ENCODE measurements around the gene WNT11.

The WNT11 gene

DNA sequence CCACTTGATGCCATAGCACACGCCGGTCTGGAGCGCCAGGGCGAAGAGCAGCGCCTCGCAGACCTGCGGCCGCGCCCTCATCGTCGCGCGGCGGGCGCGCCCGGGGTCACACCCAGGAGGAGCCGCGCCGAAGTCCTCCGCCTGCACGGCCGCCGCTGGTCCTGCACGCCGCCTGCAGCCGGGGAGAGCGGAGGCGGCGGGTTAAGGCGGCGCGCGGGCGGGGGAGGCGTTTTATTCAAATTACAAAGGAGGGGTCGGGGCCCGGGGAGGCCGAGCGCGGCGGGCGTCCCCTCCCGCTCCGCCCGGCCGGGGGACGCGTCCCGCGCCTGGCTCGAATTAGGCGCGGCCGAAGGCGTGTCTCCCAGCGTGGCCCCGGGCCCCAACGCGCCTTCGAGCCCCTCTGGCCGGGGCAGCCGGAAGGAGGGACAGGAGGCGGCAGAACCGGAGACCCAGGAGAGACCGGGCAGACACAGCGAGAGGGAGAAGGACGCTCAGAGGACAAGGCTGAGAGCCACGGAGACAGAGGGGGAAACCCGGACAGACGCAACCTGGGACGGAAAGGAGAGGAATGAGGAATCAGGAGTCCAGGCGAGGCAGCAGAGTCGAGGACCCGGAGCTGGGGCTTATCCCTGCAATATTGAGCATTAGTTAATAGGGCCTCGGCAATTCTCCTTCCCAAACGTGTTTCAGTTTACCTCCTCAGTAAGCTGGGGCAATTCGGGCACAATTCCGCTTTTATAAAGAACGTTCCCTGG, at the start of gene WNT11:
TSS of gene WNT11 (minus strand) at position 176 of the 755 bp plus-strand sequence. CDS start at position 81, 95 bp downstream.
- DNase-seq (ENCODE audit: low read depth in 2 of 2) = no peak

DNA sequence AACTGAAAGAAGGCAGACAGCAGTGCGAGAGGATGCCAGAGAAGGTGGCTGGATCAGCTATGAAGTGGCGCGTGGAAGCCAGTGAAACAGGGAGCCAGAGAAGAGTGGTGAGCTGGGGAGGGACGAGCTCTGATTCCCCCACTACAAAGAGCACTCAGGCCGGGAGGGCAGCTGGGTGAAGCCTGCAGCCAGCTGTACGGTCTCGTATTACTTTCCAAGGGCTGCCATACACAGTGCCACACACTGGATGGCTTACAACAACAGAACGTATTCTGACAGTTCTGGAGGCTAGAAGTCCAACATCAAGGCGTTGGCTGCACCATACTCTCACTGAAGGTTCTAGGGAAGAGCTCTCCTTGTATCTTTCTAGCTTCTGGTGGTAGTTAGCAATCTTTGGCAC, 47.1 kb upstream of the WNT11 start:
- DNase-seq (ENCODE audit: low read depth in 2 of 2) = no peak

DNA sequence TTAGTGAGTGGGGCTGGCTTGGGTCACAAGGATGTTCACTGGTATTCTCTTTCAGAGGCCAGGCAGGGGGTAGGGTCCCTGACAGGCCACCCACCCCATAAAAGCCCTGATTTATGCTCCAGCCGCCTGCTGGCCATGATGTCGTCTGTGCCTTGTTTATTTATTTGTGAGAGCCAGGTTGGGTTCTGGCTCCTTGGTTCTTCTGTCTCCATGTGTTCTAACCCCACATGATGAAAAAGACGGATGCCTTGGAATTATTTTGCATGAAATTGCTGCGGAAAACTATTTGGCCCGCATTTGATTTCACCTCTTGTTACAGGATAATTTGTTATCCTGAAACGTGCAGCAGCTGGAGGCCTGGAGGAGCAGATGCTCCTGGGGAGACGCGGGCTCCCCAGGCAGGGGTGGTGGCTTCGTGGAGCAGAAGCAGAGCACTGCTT, 46.3 kb upstream of the WNT11 start:
- DNase-seq (ENCODE audit: low read depth in 2 of 2) = no peak

DNA sequence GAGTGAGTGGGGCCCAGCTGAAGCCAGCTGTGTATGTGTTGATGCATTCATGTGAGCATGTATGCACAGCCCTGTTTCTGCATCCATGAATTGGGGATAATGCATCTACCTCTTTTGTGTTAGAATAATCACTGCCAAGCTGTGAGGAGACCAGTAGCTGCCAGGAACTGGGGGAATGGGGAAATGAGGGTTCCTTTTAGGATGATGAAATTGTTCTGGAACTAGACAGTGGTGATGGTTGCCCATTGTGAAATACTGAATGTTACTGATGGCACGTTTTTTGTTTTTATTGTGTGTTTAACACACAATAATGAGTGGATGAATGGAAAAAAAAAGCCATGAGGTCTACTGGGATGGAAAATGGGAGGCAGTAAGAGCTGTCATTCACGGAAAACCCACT, 45.3 kb upstream of the WNT11 start:
- no peak for DNase-seq (ENCODE audit: low read depth in 2 of 2)

DNA sequence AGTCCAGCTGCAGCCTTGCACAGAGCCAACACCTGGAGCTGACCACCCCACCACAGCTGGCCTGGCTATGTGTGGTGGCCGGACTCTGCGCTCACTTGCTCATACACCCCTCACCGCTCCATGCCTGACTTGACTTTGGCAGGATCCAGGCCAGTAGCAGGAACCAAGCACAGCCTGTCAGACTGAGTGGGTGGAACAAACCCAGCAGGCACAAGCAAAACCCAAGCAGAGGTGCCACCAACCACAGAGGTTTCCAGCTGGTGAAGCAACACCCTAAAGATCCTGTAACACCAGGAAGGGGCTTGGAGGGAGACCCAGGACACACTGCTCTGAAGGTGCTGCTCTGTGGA, 44.9 kb upstream of the WNT11 start:
- no peak for DNase-seq (ENCODE audit: low read depth in 2 of 2)

DNA sequence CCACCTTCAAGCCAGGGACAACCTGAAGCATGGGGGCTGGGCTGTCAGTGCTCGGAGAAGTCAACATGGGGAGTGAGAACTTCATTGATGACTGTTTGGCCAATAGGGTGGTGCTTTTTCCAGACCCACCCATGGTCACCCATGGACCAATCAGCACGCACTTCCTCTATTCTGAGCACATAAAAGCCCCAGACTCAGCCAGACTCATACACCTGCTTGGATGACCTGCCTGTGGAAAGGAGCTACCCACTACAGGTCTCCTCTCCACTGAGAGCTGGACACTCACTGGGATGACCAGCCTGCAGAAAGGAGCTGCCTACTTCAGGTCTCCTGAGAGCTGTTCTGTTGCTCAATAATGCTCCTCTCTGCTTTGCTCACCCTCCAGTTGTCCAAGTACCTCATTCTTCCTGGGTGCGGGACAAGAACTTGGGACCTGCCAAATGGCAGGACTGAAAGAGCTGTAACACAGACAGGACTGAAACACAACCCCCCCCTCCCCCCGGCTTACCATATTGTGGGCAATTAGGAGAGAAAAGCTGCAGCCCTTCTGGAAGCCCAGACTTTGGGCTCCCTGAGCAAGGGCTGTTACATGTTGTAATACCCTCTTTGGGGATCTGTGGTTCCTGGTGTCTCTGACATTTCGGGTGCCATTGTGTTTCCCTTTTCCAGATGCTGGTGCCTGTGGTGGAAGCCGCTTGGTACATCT, 44.4 kb upstream of the WNT11 start:
- no peak for DNase-seq (ENCODE audit: low read depth in 2 of 2)

DNA sequence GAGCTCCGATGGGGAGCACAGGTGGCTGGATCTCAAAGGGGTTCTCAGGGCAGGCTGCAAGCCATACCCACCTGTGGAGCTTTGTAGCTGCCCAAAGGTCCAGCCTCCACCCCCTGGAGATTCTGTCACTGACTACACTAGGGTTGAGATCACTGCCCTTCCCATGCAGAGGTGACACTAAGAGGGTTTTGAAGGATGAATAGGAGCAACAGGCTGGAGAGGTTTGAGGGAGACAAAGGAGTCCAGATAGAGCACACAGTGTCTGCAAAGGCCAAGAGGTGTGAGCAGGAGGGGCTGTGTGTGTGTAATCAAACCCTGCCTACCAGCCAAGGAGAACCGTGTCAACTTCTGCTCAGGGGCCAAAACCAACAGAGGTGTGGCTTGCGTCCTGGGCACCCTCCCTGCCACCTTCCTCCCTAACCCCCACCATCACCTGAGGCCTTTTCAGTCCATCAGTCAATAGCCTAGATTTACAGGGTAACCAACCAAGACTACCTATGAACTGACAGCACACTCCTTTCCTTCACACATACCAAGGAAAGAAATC, 43.0 kb upstream of the WNT11 start:
- DNase-seq (ENCODE audit: low read depth in 2 of 2) = no peak

DNA sequence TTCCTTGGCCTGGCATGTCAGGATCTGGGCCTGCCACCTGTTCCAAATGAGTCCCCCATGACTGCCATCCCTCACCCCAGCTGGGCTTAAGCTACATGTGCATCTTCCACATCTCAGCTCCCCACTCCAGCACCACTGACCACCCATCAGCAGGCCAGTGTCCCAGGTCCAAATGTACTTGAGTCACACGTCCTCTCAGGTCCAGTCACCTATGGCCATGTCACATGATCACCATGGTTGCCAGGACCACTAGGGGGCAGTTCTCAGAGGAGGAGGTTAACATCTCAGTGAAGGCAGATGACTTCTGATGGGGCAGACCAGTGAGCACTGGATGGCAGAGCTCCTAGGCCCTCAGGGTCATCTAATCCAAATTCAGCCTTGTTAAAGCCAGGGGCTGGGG, 41.9 kb upstream of the WNT11 start:
- no peak for DNase-seq (ENCODE audit: low read depth in 2 of 2)

DNA sequence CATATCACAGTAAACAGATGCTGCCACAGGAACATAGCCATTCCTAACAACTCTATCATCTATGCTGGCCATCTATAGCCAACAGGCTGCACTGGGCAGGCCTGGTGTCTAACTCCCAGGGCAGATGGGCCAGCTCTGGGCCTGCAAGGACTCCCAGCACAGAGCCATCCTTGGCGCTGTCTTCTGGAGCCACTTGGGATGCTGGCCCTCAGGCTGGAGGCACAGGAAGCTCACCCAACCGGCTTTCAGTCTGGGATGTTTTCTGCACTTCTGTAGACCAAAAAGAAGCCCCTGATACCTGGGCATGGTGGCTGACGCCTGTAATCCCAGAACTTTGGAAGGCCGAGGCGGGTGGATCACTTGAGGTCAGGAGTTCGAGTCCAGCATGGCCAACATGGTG, 40.8 kb upstream of the WNT11 start:
- DNase-seq (ENCODE audit: low read depth in 2 of 2) = no peak

DNA sequence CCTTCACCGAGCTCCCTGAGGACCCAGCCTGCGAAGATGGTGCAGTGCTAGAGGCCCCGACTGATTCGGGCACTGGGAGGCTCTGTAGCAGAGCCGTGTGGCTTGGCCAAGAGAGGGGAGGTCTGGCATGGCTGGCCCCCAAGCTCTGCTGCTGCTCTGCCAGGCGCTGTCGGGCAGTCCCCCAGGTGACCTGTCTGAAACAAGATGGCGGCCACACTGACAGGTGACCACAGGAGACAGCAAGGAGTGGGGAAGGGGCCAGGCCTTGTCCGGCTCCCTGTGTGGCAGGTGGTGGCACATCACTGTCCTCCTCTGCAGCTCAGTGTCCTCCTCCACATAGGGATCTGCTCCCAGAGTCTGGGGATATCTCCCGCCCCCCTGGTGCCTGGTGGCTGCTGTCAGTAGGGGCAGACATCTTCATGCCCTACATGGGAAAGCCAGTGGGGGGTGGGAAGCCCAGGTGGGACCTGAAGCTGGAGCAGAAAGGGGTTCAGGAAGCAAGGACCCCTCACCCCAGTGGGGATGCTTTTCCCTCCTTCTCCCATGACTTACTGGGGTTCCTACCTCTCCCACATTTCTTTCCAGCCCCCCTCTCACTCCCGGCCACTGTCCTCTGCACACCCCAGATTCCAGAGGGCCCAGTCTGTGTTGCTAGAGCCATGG, 40.1 kb upstream of the WNT11 start:
- no peak for DNase-seq (ENCODE audit: low read depth in 2 of 2)

DNA sequence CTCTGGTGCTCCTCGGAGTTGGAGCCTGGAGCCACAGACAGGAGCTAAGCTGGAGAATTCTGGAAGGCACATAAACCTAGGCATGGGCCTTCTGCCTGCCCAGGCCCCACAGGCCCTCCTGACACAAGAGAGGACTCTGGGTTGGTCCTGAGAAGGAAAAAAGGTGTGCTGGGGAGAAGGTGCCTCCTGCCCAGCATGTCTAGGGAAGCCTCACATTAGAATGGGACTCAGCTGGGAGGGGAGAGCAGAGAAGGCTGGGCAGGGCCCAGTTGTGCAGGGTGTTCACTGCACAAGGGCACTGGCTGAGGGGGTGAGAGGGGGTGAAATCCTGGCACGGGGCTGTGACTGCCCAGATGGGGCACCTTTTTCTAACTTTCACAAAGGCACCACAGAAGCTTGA, 39.4 kb upstream of the WNT11 start:
- no peak for DNase-seq (ENCODE audit: low read depth in 2 of 2)

DNA sequence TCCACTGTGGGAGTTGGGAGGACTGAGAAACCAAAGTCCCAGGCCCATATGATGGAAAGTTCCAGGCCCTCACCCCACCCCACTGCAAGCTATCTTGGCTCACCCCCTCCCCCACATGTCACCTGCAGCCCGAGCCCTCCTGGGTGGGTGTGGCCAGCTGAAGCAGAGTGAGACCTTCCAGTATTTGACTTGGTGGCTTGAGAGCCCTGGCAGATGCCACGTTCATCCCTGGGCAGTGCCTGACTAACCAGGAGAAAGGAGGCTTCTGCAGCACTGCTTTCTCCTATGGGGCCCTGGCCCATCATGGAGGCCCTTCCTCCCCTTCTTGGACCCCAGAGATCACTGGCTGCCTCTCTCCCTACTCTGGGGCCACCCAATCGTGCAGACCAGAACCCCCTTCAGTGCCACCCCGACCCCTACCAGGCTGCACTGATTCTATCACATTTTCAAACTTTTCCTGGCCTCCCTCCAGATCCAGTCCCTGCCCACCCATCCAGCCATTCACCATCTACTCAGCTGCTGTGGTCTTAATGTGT, 38.1 kb upstream of the WNT11 start:
- DNase-seq (ENCODE audit: low read depth in 2 of 2) = no peak

DNA sequence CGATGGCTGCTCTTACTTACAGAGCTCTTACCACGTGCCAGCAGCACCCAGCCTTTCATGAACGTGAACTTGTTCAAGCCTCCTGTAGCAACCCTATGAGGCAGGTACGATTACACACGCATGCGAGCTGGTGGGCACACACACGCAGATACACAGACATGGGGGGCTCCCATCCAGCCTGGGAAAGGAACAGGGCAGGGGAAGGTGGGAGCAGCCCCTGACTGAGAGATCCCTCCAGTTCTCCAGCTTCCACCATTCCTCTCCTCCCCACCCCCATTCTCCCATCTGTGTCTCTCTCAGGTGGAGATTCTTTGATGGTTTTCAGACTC, 37.6 kb upstream of the WNT11 start:
- DNase-seq (ENCODE audit: low read depth in 2 of 2) = no peak

DNA sequence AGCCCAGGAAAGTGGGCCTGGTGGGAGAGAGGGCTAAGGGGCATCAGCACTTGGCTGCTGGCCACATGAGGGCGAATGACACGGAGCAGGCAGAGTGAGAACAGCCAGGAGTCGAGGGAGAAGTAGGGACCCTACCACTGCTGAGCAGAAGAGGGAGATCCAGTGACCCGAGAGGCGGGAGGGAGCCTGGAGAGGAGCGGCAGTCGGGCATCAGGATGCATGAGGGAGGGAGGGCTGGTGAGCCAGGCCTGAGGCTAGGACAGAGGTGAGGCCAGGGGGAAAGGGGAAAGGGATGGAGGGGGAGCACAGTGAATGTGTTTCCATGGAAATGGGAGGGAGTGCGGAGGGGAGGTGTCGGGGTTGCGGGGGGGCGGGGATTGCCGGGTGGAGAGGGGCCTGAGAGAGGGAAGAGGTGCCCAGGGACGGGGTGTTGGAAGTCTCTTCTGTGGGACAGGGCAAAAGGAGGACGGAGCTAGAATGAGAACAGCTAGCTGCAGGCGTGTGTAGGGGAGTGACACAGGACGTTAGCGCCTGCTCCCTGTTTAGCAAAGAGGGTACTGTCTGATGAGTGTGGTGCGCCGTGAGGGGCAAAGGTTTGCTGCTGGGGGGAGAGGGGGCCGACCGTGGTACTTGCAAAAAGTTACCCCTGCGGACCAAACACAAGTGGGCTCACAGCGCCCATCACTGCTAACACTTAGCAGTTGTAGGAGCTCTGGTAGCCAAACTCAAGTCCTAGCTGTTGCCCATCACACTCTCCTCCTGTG, 37.1 kb upstream of the WNT11 start:
- DNase-seq (ENCODE audit: low read depth in 2 of 2) = no peak

DNA sequence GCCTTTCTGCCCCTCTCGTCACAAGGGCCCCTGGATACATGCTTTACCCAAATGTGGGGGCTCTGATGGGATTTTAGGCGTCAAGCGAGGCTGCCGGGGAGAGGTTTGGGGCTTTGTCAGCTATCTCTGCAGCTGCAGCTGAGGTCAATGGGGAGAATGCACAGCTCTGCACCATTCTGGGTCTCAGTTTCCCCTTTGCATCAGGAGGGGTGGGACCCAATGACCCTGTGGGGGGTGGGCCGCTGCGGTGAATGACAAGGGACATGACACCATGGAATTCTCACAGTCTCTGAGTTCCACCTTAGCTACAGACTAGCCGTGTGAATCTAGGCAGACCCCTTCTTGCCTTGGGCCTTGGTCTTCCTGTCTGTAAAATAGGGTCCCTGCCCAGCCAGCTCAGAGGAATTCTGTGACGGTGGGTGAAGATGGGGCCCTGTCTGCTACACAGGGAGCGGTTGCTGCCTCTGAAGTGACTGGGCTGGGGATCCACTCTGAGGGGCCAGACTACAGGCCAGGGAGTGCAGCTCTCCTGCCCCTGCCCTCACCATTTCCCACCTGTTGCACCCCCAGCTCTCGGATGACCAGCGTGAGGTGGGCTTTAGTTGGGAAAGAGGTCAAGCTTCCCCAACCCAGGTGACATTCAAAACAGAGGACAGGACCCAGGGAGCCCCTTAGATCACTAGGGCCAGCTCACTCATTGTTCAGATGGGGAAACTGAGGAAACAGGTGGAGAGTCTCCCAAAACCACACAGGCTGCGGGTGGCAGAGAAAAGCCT, 35.9 kb upstream of the WNT11 start:
- no peak for DNase-seq (ENCODE audit: low read depth in 2 of 2)

DNA sequence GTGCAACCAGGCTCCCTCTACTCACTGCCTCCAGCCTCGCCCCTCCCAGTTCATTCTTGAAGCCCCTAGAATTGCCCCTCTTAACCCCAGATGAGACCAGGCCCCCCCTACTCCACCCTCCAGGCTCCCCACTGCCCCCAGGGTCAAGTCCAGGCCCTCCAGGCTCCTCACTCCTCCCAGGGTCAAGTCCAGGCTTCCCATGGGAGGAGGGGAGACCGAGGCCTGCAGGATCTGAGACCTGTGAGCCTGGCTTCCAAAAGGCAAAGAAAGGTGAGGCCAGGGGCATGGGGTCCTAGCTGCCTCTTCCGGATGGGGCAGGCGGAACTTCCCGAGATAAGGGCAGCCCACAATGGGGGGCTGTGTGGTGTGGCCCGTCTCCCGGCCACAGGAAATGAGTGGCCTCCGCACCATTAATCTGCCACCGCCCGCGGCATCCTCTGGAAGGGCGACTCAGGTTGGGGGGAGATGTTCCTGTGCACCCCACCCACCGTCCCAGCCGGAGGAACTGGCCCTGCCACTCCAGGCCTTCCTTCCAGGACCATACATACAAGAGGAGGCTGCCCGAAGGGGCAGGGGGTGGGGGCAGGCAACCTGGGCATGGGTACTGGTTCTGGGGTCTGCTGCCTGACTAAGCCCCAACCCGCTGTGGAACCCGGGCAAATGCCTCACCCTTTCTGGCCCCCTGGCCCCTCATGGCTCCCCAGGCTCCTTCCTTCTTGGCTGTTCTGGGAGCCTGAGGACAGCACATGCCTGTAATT, 35.1 kb upstream of the WNT11 start:
- no peak for DNase-seq (ENCODE audit: low read depth in 2 of 2)

DNA sequence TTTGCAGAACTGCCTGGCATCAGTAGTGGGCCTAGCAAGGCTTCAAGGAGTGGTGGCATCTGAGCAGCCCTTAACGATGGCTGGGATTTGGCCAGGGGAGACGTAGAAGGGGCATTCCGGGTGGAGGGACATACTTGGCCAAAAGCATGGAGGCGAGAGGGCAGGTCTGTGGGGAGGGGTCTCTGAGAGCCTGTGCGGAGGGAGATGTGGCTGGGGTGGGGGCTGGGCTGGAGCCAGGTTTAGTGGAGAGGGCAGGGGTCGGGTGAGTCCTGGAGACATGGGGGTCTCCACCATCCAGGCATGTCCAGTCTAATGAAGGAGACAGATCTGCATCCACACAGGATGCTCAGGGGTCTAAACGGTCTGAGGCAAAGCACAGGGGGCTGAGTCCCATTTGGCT, 34.4 kb upstream of the WNT11 start:
- no peak for DNase-seq (ENCODE audit: low read depth in 2 of 2)

DNA sequence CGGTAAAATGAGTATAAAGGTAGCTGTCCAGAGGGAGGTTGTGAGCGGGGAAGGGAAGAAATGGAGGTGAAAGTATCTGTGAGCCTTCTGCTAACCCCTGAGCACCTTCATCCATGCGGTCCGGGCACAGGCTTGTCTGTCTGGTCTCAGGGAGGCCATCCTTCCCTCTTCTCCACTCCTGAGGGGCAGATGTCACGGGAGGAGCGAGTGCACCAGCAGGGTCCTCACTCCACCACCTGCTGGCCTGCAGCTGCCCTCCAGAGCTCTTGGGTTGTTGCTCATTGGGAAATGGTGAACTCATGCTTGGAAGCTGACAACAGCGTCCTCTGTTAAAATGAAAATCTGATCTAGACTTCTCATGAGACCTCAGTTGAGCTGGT, 33.8 kb upstream of the WNT11 start:
- no peak for DNase-seq (ENCODE audit: low read depth in 2 of 2)

DNA sequence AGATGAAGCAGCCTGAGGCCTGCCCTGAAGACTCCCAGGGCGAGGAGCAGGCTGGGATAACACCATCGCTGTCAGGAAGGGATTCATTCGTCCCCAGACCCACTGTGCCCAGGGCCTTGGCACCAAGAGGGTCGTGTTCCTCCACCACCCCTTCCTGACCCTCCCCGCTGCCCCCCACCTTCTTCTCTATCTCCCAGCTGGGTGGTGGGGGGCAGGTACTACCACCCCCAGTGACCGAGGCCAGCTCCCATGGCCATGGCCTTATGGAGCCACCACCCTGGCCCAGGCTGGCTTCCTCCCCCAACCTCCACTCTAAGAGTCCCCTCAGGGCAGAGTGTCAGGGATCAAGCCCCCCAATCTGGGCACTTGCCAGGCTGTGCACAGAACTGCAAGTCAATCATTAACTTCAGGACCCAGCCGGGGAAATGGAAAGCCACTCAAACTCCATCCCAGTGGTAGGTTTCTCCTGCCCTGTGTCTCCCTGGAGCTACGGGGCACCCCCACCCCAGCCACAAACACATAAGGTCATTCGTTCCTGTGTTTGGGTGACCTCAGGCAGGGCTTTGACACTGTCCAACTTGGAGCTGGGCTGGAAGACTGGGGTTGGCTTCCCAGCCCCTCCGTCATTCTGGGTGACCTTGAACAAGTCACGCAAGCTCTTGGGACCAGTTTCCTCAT, 33.3 kb upstream of the WNT11 start:
- DNase-seq (ENCODE audit: low read depth in 2 of 2) = no peak

DNA sequence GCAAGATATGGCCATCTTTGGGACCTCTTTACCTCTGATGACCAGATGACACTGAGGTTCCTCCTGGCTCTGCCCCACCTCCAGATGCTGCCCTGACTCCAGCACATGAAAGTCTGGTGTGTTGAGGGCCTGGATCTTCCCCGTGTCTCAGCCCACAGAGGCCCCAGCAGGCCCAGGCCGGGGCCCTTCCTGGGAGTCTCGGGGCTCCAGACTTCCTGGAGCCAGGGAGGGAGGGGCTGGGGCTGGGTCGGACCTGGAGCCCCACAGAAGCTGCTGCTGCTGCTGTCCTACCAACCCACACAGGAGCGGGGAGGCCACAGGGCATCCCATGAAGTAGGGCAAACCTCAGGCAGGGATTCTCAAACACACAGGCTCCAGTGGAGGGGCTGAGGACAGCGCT, 32.2 kb upstream of the WNT11 start:
- DNase-seq (ENCODE audit: low read depth in 2 of 2) = no peak

Data from stimulated activated CD8-positive, alpha-beta memory T cell treated with anti-CD3 and anti-CD28 coated beads, Interleukin-15, amount 100 ng/mL, for 4 hours (primary cell).